ENCODE results near the gene SLC6A18. TPM values are rescaled to one million over a fixed set of nuclear protein-coding genes. Genes with fewer than 3 reads are reported as not detected.

The SLC6A18 gene
- total RNA-seq, 1 donor from 2014 or later, result not detected

GRCh38 chr5:1270933-1271914 lies 46.0 kb downstream of the SLC6A18 start:
- DNase-seq (ENCODE audit: low read depth), result no peak
- FAIRE-seq, result no peak

GRCh38 chr5:1272201-1272600 lies 47.0 kb downstream of the SLC6A18 start:
- Histone ChIP-seq H3K4me3 (ENCODE audit: insufficient read depth, low read depth, low read length) (no peak overlapping the region), H3K4me1 (ENCODE audit: insufficient read depth, low read length) (no peaks in the 10 kb centered on the region), H4K20me1 (ENCODE audit: insufficient read depth, low read length) (no peaks in the 10 kb centered on the region), H3K79me2 (ENCODE audit: insufficient read depth, low read length) (no peaks in the 10 kb centered on the region), H3K27me3 (ENCODE audit: insufficient read depth, low read length) (no peaks in the 10 kb centered on the region), H3K4me2 (ENCODE audit: low read length) (no peak overlapping the region), H3K27ac (ENCODE audit: low read depth, low read length) (no peak overlapping the region), H3K36me3 (ENCODE audit: insufficient read depth, low read length) (no peaks in the 10 kb centered on the region), H2AFZ (ENCODE audit: low read depth, low read length) (no peak overlapping the region), H3K9ac (ENCODE audit: low read length) (no peak overlapping the region), H3K9me3 (ENCODE audit: insufficient read depth, low read depth, low read length) (peaks cover 10% of the 10 kb centered on the region)
- DNase-seq (ENCODE audit: low read depth) (no peak), FAIRE-seq (no peak)
- Mint-ChIP-seq H3K9me3 (ENCODE audit: unreplicated experiment) (no peaks in the 10 kb centered on the region), H3K4me3 (ENCODE audit: unreplicated experiment) (no peak overlapping the region), H3K27me3 (ENCODE audit: low read depth, unreplicated experiment) (peaks cover 5% of the 10 kb centered on the region), H3K27ac (ENCODE audit: unreplicated experiment) (no peak overlapping the region), H3K4me1 (ENCODE audit: low read depth, unreplicated experiment) (no peaks in the 10 kb centered on the region), H3K36me3 (ENCODE audit: low read depth, unreplicated experiment) (no peaks in the 10 kb centered on the region)
- TF ChIP-seq CTCF (IDR thresholded peaks at IDR 0.05; ENCODE audit: insufficient read depth, low read depth, low read length) (no peak), EZH2 (IDR thresholded peaks at IDR 0.05; ENCODE audit: insufficient read depth, low read length) (no peak)

More at GRCh38 chr5:1270933-1271914, 46.0 kb downstream of the SLC6A18 start:
- H3K27me3 ChIP-seq (ENCODE audit: insufficient read depth, low read length), result no peaks in the 10 kb centered on the region
- H3K27me3 Mint-ChIP-seq (ENCODE audit: low read depth, unreplicated experiment), result peaks cover 4% of the 10 kb centered on the region
- no peaks in the 10 kb centered on the region for H3K4me1 ChIP-seq (ENCODE audit: insufficient read depth, low read length)
- H3K36me3 ChIP-seq (ENCODE audit: insufficient read depth, low read length), result no peaks in the 10 kb centered on the region
- H3K9me3 Mint-ChIP-seq (ENCODE audit: unreplicated experiment), result no peaks in the 10 kb centered on the region
- no peak overlapping the region for H3K27ac Mint-ChIP-seq (ENCODE audit: unreplicated experiment)
- no peak overlapping the region for H3K4me3 ChIP-seq (ENCODE audit: insufficient read depth, low read depth, low read length)
- peaks cover 10% of the 10 kb centered on the region for H3K9me3 ChIP-seq (ENCODE audit: insufficient read depth, low read depth, low read length)
- H2AFZ ChIP-seq (ENCODE audit: low read depth, low read length), result no peak overlapping the region
- H3K4me1 Mint-ChIP-seq (ENCODE audit: low read depth, unreplicated experiment), result no peaks in the 10 kb centered on the region
- no peak overlapping the region for H3K9ac ChIP-seq (ENCODE audit: low read length)
- no peak overlapping the region for H3K4me3 Mint-ChIP-seq (ENCODE audit: unreplicated experiment)
- TF ChIP-seq EZH2 (IDR thresholded peaks at IDR 0.05; ENCODE audit: insufficient read depth, low read length) (no peak), CTCF (IDR thresholded peaks at IDR 0.05; ENCODE audit: insufficient read depth, low read depth, low read length) (no peak)
- H4K20me1 ChIP-seq (ENCODE audit: insufficient read depth, low read length), result no peaks in the 10 kb centered on the region
- no peak overlapping the region for H3K27ac ChIP-seq (ENCODE audit: low read depth, low read length)
- no peak overlapping the region for H3K4me2 ChIP-seq (ENCODE audit: low read length)
- no peaks in the 10 kb centered on the region for H3K36me3 Mint-ChIP-seq (ENCODE audit: low read depth, unreplicated experiment)
- no peaks in the 10 kb centered on the region for H3K79me2 ChIP-seq (ENCODE audit: insufficient read depth, low read length)

- Histone ChIP-seq H3K9me3 (ENCODE audit: insufficient read depth, low read depth, low read length) (peaks cover 10% of the 10 kb centered on the region), H3K9ac (ENCODE audit: low read length) (no peak overlapping the region), H4K20me1 (ENCODE audit: insufficient read depth, low read length) (no peaks in the 10 kb centered on the region), H3K27ac (ENCODE audit: low read depth, low read length) (no peak overlapping the region), H3K4me2 (ENCODE audit: low read length) (no peak overlapping the region), H2AFZ (ENCODE audit: low read depth, low read length) (no peak overlapping the region), H3K4me1 (ENCODE audit: insufficient read depth, low read length) (no peaks in the 10 kb centered on the region), H3K4me3 (ENCODE audit: insufficient read depth, low read depth, low read length) (no peak overlapping the region), H3K27me3 (ENCODE audit: insufficient read depth, low read length) (no peaks in the 10 kb centered on the region), H3K36me3 (ENCODE audit: insufficient read depth, low read length) (no peaks in the 10 kb centered on the region), H3K79me2 (ENCODE audit: insufficient read depth, low read length) (no peaks in the 10 kb centered on the region)
- peaks cover 5% of the 10 kb centered on the region for H3K27me3 Mint-ChIP-seq (ENCODE audit: low read depth, unreplicated experiment)
- H3K4me3 Mint-ChIP-seq (ENCODE audit: unreplicated experiment), result no peak overlapping the region
- DNase-seq (ENCODE audit: low read depth), result no peak
- TF ChIP-seq EZH2 (IDR thresholded peaks at IDR 0.05; ENCODE audit: insufficient read depth, low read length) (no peak), CTCF (IDR thresholded peaks at IDR 0.05; ENCODE audit: insufficient read depth, low read depth, low read length) (no peak)
- no peak overlapping the region for H3K27ac Mint-ChIP-seq (ENCODE audit: unreplicated experiment)
- no peak for FAIRE-seq
- H3K9me3 Mint-ChIP-seq (ENCODE audit: unreplicated experiment), result no peaks in the 10 kb centered on the region
- H3K4me1 Mint-ChIP-seq (ENCODE audit: low read depth, unreplicated experiment), result no peaks in the 10 kb centered on the region
- no peaks in the 10 kb centered on the region for H3K36me3 Mint-ChIP-seq (ENCODE audit: low read depth, unreplicated experiment)
These were observed 48.6 kb downstream of the SLC6A18 start for GRCh38 chr5:1273745-1274144.
